CD4-positive, alpha-beta T cell treated with Interferon alpha-2 for 1 hour (primary cell): ENCODE measurements around the gene ZRANB3.
A peak's percentile ranks its signal among the peaks of the same experiment; 100 is the strongest.
"Not testable (repeated sequence)": the region's sequence is repeated elsewhere in the genome, so short reads cannot be mapped to it uniquely, and the experiment has no call there.

Source experiments
- DNase-seq, 2 donors: peaks; one replicate each; pipeline ENCODE4 v3.0.0-alpha.2; 2020 to 2022

The ZRANB3 gene

DNA sequence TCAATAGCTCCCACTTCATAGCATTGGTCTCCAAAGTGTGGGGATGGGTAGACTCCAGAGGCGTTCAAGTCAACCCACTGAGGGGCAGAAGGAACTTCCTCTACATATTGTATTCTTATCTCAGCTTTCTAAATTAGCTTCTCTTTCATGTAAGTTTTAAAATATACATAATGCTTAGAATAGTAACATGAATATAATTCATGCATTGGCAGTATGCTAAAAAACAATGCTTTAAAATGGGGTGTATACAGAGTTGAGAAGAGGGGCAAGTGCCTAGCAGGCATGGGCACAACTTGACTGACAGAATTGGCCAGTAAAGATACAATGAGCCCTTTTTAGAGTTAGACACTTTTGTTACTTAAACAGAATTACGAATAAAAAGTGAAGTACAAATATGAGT lies 212.2 kb downstream of the ZRANB3 start:
- DNase-seq: no peak

DNA sequence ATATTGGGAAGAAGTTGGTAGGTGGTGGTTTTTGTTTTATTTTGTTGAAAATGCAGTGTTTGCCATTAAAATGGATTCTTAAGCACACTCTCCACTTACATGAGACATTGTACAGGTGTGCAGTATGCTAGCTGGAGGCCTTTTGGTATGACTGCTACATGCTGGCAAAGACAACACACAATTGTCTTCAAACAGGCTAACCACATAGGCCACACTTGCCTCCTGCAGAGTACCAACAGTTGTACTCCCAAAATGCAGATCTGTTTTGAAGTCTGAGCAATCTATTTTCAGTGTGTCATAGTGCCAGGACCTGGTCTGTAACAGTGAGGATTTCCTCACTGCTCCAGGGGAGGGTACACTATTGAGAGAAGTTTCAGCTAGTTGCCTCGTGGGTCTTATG lies 213.6 kb downstream of the ZRANB3 start:
- no peak for DNase-seq

DNA sequence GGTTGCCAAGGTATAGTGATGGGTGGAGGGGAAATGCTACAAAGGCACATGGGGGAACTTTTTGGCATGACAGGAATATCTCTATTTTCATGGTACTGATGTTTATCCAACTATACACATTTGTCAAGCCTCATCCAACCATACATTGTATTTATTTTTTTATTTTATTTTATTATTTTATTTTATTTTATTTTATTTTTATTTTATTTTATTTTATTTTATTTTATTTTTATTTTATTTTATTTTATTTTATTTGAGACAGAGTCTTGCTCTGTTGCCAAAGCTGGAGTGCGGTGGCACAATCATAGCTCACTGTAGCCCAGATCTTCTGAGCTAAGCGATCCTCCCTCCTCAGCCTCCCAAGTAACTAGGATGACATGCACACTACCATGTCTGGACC lies 219.1 kb downstream of the ZRANB3 start:
- DNase-seq: no peak

- no peak for DNase-seq
These were observed 219.8 kb downstream of the ZRANB3 start for GRCh38 chr2:135311268-135311667.

- DNase-seq: no peak
These were observed 226.3 kb downstream of the ZRANB3 start for GRCh38 chr2:135304694-135305093.

- no peak for DNase-seq
These were observed 231.3 kb downstream of the ZRANB3 start for GRCh38 chr2:135299658-135300244.

GRCh38 chr2:135299165-135299564 lies 231.9 kb downstream of the ZRANB3 start:
- DNase-seq: no peak

DNA sequence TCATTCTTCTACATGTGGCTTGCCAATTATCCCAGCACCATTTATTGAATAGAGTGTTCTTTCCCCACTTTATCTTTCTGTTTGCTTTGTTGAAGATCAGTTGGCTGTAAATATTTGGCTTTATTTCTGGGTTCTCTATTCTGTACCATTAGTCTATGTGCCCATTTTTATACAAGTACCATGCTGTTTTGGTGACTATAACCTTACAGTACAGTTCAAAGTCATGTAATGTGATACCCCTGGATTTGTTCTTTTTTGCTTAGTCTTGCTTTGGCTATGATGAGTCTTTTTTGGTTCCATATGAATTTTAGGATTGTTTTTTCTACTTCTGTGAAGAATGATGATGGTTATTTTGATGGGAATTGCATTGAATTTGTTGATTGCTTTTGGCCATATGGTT lies 243.9 kb downstream of the ZRANB3 start:
- DNase-seq: not testable (repeated sequence)

GRCh38 chr2:135285391-135285790 lies 245.6 kb downstream of the ZRANB3 start:
- no peak for DNase-seq

DNA sequence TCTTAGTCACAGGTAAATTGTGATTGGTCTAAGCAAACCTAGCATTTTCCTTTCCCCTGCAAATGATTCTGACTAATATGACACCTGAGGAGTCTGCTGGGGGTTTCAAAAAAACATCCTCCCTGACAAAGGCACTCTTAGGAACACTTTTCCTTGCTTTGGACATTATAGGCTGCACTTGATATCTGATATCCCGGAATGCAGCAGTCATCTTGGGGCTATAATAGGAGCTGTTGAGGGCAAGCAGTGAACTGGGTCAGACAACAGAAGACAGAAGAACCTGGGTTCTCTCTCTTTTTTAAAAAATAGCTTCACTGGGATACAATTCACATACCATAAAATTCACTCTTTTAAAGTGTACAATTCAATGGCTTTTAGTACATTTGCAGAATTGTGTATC lies 249.6 kb downstream of the ZRANB3 start:
- DNase-seq: no peak

DNA sequence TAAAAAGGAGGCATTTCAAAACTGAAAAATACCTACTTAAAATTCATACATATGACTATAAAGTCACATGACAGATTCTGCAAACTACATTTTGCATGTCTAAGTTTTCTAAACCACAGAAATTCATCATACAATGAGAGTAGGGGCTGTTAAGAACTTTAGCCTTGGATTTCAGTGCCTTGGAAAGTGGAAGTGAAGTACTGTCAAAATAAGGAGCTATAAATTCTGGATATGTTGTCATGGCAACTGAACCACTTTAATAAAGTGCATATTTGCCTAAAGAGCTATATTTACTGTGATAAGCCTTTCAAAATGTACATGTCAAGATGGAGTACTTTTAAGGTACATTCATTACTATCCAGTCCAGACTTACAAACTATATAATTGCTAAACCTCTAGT lies 251.8 kb downstream of the ZRANB3 start:
- DNase-seq: no peak

GRCh38 chr2:135276525-135276924 lies 254.5 kb downstream of the ZRANB3 start:
- no peak for DNase-seq

GRCh38 chr2:135271006-135271405 lies 260.0 kb downstream of the ZRANB3 start:
- DNase-seq: no peak

DNA sequence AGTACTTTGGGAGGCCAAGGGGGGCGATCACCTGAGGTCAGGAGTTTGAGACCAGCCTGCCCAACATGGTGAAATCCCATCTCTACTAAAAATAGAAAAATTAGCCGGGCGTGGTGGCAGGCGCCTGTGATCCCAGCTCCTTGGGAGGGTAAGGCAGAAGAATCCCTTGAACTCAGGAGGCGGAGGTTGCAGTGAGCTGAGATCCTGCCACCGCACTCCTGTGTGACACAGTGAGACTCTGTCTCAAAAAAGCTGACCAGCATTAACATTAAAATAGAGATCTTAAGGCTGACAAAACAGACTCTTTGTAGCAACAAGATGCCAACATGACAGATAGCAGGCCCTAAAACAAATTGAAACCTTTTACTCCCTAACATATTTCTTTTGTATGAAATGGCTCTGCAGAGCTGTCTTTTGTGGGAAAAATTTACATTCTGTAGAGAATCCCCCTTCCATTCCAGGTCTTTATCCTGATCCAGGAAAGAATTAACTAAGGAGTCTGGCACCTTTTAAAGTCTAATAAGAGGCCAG lies 265.0 kb downstream of the ZRANB3 start:
- no peak for DNase-seq

- no peak for DNase-seq
These were observed 271.9 kb downstream of the ZRANB3 start for GRCh38 chr2:135259123-135259522.

- no peak for DNase-seq
These were observed 272.8 kb downstream of the ZRANB3 start for GRCh38 chr2:135258193-135258592.

DNA sequence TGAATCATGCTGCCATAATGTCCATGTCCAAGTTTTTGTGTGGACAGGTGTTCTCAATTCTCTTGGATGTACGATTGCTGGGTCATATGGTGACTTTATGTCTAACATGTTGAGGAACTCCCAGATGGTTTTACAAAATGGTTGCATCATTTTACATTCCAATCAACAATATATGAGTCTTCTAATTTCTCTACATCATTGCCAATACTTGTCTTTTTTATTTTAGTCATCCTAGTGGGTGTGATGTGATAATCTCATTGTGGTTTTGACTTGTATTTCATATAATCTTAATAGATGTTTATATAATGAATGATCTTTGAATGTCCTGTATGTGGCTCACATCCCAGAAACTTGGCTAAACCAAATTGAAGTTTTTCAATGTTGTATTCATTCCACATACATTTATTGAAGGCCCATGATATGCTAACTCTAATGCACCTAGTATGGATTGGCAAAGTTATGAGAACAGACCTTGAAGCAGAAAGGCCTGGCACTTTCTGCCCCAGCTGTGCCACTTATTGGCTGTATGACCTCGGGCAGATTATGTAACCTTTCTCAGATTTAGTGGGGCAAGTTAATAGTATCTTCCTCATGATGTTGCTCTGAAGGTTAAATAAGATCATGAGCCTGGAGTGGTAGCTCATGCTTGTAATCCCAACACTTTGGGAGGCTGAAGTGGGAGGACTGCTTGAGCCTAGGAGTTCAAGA lies 273.5 kb downstream of the ZRANB3 start:
- DNase-seq: no peak

DNA sequence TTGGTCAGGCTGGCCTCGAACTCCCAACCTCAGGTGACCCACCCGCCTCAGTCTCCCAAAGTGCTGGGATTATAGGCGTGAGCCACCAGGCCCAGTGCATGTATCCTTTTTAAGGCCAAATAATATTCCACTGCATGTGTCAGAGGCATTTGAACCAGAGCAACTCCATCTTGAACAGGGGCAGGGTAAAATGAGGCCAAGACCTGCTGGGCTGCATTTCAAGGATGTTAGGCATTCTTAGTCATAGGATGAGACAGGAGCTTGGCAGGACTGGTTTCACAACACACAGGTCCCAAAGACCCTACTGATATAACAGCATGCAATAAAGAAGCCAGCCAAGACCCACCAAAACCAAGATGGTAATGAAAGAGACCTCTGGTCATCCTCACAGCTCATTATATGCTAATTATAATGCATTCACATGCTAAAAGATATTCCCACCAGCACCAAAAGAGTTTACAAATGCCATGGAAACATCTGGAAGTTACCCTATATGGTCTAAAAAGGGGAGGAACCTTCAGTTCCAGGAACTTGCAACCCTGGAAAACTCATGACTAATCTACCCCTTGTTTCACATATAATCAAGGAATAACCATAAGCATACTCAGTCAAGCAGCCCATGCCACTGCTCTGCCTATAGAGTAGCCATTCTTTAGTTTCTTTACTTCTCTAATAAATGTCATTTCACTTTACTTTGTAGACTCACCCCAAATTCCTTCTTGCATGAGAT lies 274.3 kb downstream of the ZRANB3 start:
- DNase-seq: no peak

DNA sequence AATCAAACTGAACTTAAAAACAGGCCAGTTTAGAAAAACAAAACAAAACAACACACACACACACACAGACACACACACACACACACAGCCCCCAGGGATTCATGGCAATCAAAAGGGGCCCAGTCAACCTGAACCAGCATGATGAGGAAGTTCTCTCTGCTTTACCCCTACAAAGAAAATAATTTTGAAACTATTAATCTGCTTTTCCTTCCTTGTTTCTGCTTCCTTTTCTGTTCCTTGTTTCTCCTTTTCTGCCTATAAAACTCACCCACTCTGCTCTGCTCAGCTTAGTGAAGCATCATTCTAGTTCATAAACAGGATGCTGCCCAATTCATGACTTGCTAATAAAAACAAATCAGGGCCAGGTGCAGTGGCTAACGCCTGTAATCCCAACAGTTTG lies 275.8 kb downstream of the ZRANB3 start:
- no peak for DNase-seq

DNA sequence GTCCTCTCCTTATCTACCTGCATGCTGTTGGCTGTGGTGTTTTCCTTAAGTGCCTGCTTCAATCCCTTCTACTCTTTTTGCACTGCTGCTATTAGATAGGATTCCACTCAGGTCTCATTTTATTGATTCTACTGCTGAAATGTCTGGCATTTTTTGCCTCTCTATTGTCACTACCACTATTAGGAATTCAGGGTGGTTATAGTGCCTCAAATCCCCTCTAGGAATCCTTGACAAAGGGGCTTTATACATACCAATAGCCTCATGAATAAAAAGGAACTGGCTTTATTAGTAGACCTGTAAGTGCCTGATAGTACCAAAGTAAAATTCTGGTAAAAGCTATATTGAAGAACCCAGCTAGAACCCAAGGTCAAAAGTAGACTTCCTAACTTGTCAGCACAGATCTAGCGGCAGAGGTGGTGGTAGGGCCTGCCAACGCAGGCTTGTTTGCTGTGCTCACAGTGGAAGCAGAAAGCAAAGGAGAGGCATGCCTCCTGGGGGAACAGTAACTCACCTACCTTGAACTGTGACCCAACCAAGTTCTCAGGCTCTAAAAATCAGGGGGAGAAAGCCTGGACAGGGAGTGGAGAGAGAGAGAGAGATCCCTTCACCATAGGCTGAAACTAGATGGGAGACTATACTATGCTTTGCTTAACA lies 278.1 kb downstream of the ZRANB3 start:
- no peak for DNase-seq

GRCh38 chr2:135248611-135249010 lies 282.4 kb downstream of the ZRANB3 start:
- no peak for DNase-seq

DNA sequence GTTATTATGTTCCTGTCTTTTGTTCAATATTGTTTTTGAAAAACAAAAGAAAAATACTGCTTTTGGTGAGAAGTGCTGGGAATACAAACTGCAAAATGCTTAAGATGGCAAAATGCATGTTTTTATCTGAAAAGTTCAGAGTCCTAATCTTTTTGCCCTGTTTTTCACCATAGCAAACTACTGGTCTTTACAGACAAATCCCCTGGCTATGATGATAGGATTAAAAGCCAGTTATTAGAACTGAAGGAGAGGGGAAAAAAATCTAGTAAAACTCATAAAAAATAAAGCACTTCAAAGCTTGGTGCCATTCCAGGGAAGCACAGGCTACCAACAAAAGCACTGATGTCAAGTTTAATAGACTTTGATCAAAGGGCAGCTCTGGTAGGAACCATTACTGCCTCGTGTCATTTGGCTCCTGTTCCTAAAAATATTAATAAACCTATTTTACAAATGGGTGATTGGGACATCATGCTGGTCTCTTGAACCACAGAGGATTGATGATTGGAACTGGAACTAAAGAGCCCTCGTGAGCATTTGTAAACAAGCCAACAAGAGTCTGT lies 284.2 kb downstream of the ZRANB3 start:
- DNase-seq: no peak

- DNase-seq: peak in 1 of 2 donors; percentile 12
These were observed 285.9 kb downstream of the ZRANB3 start for GRCh38 chr2:135245071-135245470.
